B cell (primary cell): ENCODE measurements around the gene CFAP251. TPM values are rescaled to one million over a fixed set of nuclear protein-coding genes. Genes with fewer than 3 reads are reported as not detected.

ENCODE experiments used
- ATAC-seq: fragments of 200-7000 bp; cut with Tn5 transposase; one replicate; pipeline ENCODE4 v1.10.0; 2021; ENCODE audit warnings: low read depth, mild to moderate bottlenecking, moderate number of reproducible peaks, moderate library complexity
- CTCF ChIA-PET: fragments of 350-600 bp; sonication (Branson Sonifier 250); formaldehyde crosslinking; loops from one replicate; lab custom pipeline; 2021; ENCODE audit warnings: antibody characterized with exemption, inconsistent platforms; lab: Charles Lee
- POLR2A ChIA-PET: fragments of 350-600 bp; sonication (Branson Sonifier 250); formaldehyde crosslinking; loops from one replicate; lab custom pipeline; 2021; ENCODE audit warnings: antibody characterized with exemption; lab: Charles Lee
- DNase-seq: peaks from one replicate; pipeline ENCODE4 v3.0.0; 2013
- H2AFZ ChIP-seq: 2 replicates; pipeline ENCODE4 v1.6.1; 2012; ENCODE audit warnings: mild to moderate bottlenecking, low read depth, low read length; ENCODE audit not compliant: insufficient read depth, poor library complexity, severe bottlenecking
- H3K27ac ChIP-seq, 2 donors: 1 replicate in 1 of 2; 2 replicates in 1 of 2; pipeline ENCODE4 v1.5.1; 2012 to 2013; ENCODE audit warnings: low read length in 2 of 2, mild to moderate bottlenecking in 2 of 2, moderate library complexity in 1 of 2
- H3K27me3 ChIP-seq, 4 experiments: fragments of 200-600 bp in 1 of 4; sonication (generic) in 1 of 4; replicated peaks in 1 of 4; 1 replicate in 2 of 4; 2 replicates in 2 of 4; pipeline versions ENCODE4 v1.6.1 to v1.7.0; 2013 to 2016; ENCODE audit warnings: low read length in 3 of 4, mild to moderate bottlenecking in 2 of 4, mixed read lengths in 1 of 4, moderate library complexity in 1 of 4; ENCODE audit not compliant: insufficient read depth in 4 of 4, control insufficient read depth in 3 of 4; ENCODE audit errors: control extremely low read depth in 1 of 4
- H3K36me3 ChIP-seq, 2 experiments: replicated peaks in 1 of 2; 1 replicate in 1 of 2; 2 replicates in 1 of 2; pipeline versions ENCODE4 v1.6.1 to v1.7.1; 2013; ENCODE audit warnings: low read length in 1 of 2; ENCODE audit not compliant: insufficient read depth in 2 of 2, control insufficient read depth in 1 of 2; ENCODE audit errors: control extremely low read depth in 1 of 2, extremely low read depth in 1 of 2
- H3K4me1 ChIP-seq, 2 donors: fragments of 200-600 bp in 1 of 2; sonication (generic) in 1 of 2; 1 replicate in 1 of 2; 2 replicates in 1 of 2; pipeline versions ENCODE4 v1.5.1 to v1.6.1; 2013 to 2017; ENCODE audit warnings: low read length in 2 of 2; ENCODE audit not compliant: control insufficient read depth in 2 of 2, insufficient read depth in 2 of 2
- H3K4me2 ChIP-seq: replicated peaks from 2 replicates; pipeline ENCODE3; 2012; ENCODE audit warnings: mild to moderate bottlenecking, low read depth, low read length; ENCODE audit not compliant: poor library complexity, severe bottlenecking
- H3K4me3 ChIP-seq, 5 experiments: fragments of 200-600 bp in 1 of 5; sonication (generic) in 1 of 5; 1 replicate in 3 of 5; 2 replicates in 2 of 5; pipeline versions ENCODE4 v1.5.1 to v1.7.0; 2011 to 2016; ENCODE audit warnings: low read length in 4 of 5, mild to moderate bottlenecking in 4 of 5, low read depth in 2 of 5, control low read depth in 1 of 5, moderate library complexity in 1 of 5; ENCODE audit not compliant: insufficient read depth in 1 of 5; ENCODE audit errors: control extremely low read depth in 1 of 5, extremely low read depth in 1 of 5
- H3K79me2 ChIP-seq: fragments of 200-600 bp; sonication (generic); one replicate; pipeline ENCODE4 v1.6.0; 2016; ENCODE audit warnings: low read length; ENCODE audit not compliant: control insufficient read depth, insufficient read depth
- H3K9ac ChIP-seq: fragments of 200-600 bp; sonication (generic); 2 replicates; pipeline ENCODE4 v1.6.1; 2017; ENCODE audit warnings: mild to moderate bottlenecking, low read length, moderate library complexity
- H3K9me3 ChIP-seq, 3 donors: one replicate each; pipeline versions ENCODE4 v1.6.1 to v1.7.1; 2013; ENCODE audit warnings: low read length in 2 of 3; ENCODE audit not compliant: control insufficient read depth in 2 of 3, insufficient read depth in 1 of 3; ENCODE audit errors: control extremely low read depth in 1 of 3
- H4K20me1 ChIP-seq: 2 replicates; pipeline ENCODE4 v1.6.0; 2012; ENCODE audit warnings: mild to moderate bottlenecking, low read length; ENCODE audit not compliant: insufficient read depth, control insufficient read depth, poor library complexity, severe bottlenecking
- H3K27ac Mint-ChIP-seq: one replicate; pipeline ENCODE4 v1.8.0; 2021; ENCODE audit warnings: mixed read lengths
- H3K27me3 Mint-ChIP-seq: one replicate; pipeline ENCODE4 v1.8.0; 2021; ENCODE audit warnings: mixed read lengths
- H3K4me1 Mint-ChIP-seq: one replicate; pipeline ENCODE4 v1.8.0; 2021; ENCODE audit warnings: mixed read lengths
- H3K4me3 Mint-ChIP-seq: one replicate; pipeline ENCODE4 v1.8.0; 2021; ENCODE audit warnings: mixed read lengths
- H3K9me3 Mint-ChIP-seq: one replicate; pipeline ENCODE4 v1.8.0; 2022; ENCODE audit warnings: mixed read lengths; ENCODE audit not compliant: insufficient read depth
- EZH2 ChIP-seq: IDR thresholded peaks from 2 replicates; pipeline ENCODE4 v1.6.1; 2012; ENCODE audit warnings: borderline replicate concordance, low read depth, mild to moderate bottlenecking, moderate library complexity, low read length; ENCODE audit not compliant: insufficient read depth, poor library complexity, severe bottlenecking
- WGBS: methylation state at CpG from one replicate; pipeline ENCODE4 v1.1.5; 2013; ENCODE audit warnings: missing lambda C conversion rate; ENCODE audit not compliant: insufficient coverage; 5-methylcytosine and 5-hydroxymethylcytosine counted together
- intact Hi-C: fragments of 100-400 bp; cut with micrococcal nuclease; formaldehyde crosslinking; loops from one replicate; pipeline ENCODE4 v1.10.0; 2022
- polyA plus RNA-seq: library from polyadenylated mRNA; depleted of rRNA; stranded (reverse); fragments of >200 nt; gene quantifications from 2 replicates; pipeline ENCODE4 v1.2.3, GENCODE V29; 2012
- total RNA-seq, 2 donors: library from RNA; stranded (reverse); fragments of 120-200 nt in 1 of 2; gene quantifications; 1 replicate in 1 of 2; 2 replicates in 1 of 2; pipeline versions ENCODE4 v1.2.3 to v1.2.4, GENCODE V29; 2013 to 2022
- TF ChIP-seq, protein P1 (sequence below): fragments of 200-600 bp; IDR thresholded peaks from one replicate; pipeline ENCODE4 v1.8.0; 2022; ENCODE audit warnings: antibody characterized with exemption, mild to moderate bottlenecking

CFAP251 gene
- total and polyA plus RNA-seq, 2 donors (not counting 1 experiment from before 2014, with no cell fraction given): 0.22 to 1.6 TPM

GRCh38 chr12:121893961-121894460, 24.4 kb upstream of the CFAP251 start:
- H3K79me2 ChIP-seq: peaks cover 38% of the 10 kb centered on the region
- no peak overlapping the region for H3K4me2 ChIP-seq
- Mint-ChIP-seq H3K27ac (no peak overlapping the region), H3K9me3 (no peaks in the 10 kb centered on the region), H3K4me1 (peaks cover 22% of the 10 kb centered on the region), H3K27me3 (no peaks in the 10 kb centered on the region), H3K4me3 (no peak overlapping the region)
- peaks cover 7 to 35% of the 10 kb centered on the region in 2 experiments for H3K36me3 ChIP-seq
- no peak for DNase-seq
- H2AFZ ChIP-seq: no peak overlapping the region
- POLR2A ChIA-PET: no interaction called here
- CTCF ChIA-PET: interaction anchor here (0.6 to 4.6 kb wide), 5 partner anchors 24 to 176 kb away, joined by 3 to 38 read pairs (median 3); partner anchors contain the start of genes CFAP251 and RHOF
- H3K27ac ChIP-seq: no peak overlapping the region
- ATAC-seq: no peak
- no peaks in the 10 kb centered on the region for H3K27me3 ChIP-seq
- H4K20me1 ChIP-seq: peaks cover 12% of the 10 kb centered on the region
- intact Hi-C loops: loop anchor here (1.0 kb wide), 1 partner anchor 197 kb away; no protein-coding TSS in a partner anchor
- H3K4me1 ChIP-seq: peaks cover 10 to 12% of the 10 kb centered on the region in 2 donors
- TF ChIP-seq, protein P1, sequence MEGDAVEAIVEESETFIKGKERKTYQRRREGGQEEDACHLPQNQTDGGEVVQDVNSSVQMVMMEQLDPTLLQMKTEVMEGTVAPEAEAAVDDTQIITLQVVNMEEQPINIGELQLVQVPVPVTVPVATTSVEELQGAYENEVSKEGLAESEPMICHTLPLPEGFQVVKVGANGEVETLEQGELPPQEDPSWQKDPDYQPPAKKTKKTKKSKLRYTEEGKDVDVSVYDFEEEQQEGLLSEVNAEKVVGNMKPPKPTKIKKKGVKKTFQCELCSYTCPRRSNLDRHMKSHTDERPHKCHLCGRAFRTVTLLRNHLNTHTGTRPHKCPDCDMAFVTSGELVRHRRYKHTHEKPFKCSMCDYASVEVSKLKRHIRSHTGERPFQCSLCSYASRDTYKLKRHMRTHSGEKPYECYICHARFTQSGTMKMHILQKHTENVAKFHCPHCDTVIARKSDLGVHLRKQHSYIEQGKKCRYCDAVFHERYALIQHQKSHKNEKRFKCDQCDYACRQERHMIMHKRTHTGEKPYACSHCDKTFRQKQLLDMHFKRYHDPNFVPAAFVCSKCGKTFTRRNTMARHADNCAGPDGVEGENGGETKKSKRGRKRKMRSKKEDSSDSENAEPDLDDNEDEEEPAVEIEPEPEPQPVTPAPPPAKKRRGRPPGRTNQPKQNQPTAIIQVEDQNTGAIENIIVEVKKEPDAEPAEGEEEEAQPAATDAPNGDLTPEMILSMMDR: no peak
- TF ChIP-seq EZH2: no peak
- WGBS: no CpG with 5 or more reads among the region's 1 CpG
- no peak overlapping the region for H3K4me3 ChIP-seq
- H3K9ac ChIP-seq: no peak overlapping the region
- no peaks in the 10 kb centered on the region for H3K9me3 ChIP-seq

GRCh38 chr12:121894633-121895032, 23.8 kb upstream of the CFAP251 start:
- DNase-seq (peak; percentile 25), ATAC-seq (no peak)
- Mint-ChIP-seq H3K27me3 (no peaks in the 10 kb centered on the region), H3K9me3 (no peaks in the 10 kb centered on the region), H3K4me3 (no peak overlapping the region), H3K4me1 (peaks cover 16% of the 10 kb centered on the region), H3K27ac (no peak overlapping the region)
- Histone ChIP-seq H3K4me1 (peaks cover 5 to 6% of the 10 kb centered on the region in 2 donors), H3K27ac (no peak overlapping the region), H3K79me2 (peaks cover 35% of the 10 kb centered on the region), H3K36me3 (peaks cover 7 to 36% of the 10 kb centered on the region in 2 experiments), H3K9ac (no peak overlapping the region), H3K27me3 (no peaks in the 10 kb centered on the region), H3K4me2 (no peak overlapping the region), H2AFZ (no peak overlapping the region), H4K20me1 (peaks cover 12% of the 10 kb centered on the region), H3K9me3 (no peaks in the 10 kb centered on the region), H3K4me3 (no peak overlapping the region)
- no CpG with 5 or more reads among the region's 7 CpGs for WGBS
- intact Hi-C loops: loop anchor here (1.0 kb wide), 1 partner anchor 197 kb away; no protein-coding TSS in a partner anchor
- ChIA-PET CTCF (interaction anchor here (1.0 to 4.6 kb wide), 5 partner anchors 24 to 122 kb away, joined by 3 to 38 read pairs (median 4); partner anchors contain the start of genes CFAP251 and RHOF), POLR2A (no interaction called here)
- TF ChIP-seq, protein P1: no peak
- TF ChIP-seq EZH2: no peak
